ENCODE results near the gene LSG1.

DNA sequence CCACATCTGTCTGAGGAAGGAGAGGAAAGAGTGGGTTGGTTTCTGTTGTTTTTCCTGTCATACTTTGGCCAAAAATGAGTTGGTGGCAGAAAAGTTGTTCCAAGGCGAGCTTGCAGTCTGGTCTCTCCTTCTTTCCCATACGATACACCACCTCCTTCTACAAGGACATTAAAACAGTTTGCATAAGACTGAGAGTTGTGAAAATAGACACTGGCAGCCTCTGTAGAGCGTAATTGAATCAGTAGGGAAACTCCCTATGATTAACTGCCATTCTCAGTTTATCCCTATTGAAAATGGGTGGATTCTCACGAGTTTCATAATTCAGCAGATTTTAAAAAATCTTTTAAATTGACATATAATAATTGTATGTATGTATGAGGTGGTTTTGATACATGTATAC, 3.7 kb upstream of the LSG1 start:
- TF ChIP-seq, protein P1, sequence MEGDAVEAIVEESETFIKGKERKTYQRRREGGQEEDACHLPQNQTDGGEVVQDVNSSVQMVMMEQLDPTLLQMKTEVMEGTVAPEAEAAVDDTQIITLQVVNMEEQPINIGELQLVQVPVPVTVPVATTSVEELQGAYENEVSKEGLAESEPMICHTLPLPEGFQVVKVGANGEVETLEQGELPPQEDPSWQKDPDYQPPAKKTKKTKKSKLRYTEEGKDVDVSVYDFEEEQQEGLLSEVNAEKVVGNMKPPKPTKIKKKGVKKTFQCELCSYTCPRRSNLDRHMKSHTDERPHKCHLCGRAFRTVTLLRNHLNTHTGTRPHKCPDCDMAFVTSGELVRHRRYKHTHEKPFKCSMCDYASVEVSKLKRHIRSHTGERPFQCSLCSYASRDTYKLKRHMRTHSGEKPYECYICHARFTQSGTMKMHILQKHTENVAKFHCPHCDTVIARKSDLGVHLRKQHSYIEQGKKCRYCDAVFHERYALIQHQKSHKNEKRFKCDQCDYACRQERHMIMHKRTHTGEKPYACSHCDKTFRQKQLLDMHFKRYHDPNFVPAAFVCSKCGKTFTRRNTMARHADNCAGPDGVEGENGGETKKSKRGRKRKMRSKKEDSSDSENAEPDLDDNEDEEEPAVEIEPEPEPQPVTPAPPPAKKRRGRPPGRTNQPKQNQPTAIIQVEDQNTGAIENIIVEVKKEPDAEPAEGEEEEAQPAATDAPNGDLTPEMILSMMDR (conservative IDR thresholded peaks at IDR 0.05; ENCODE audit: low read depth in 2 of 2) = no peak
- TF ChIP-seq REST (IDR thresholded peaks at IDR 0.05; ENCODE audit: unreplicated experiment) (no peak), EZH2phosphoT487 (IDR thresholded peaks at IDR 0.05; ENCODE audit: unreplicated experiment) (no peak), POLR2AphosphoS5 (IDR thresholded peaks at IDR 0.05; ENCODE audit: low read depth) (no peak)
